Measurements from ENCODE around the gene ARHGAP22.

- TF ChIP-seq CTCF (IDR thresholded peaks at IDR 0.05) (no peak), POLR2A (IDR thresholded peaks at IDR 0.05) (no peak), EP300 (IDR thresholded peaks at IDR 0.05) (no peak)
Observed at GRCh38 chr10:48555310-48556042, 49.4 kb downstream of the ARHGAP22 start.

Data from tibial nerve (tissue), 4 donors.